CD14-positive monocyte (primary cell): ENCODE data around the gene LAYN. TPM values are rescaled to one million over a fixed set of nuclear protein-coding genes. Genes with fewer than 3 reads are reported as not detected.

ENCODE experiments used
- DNase-seq, 3 donors: peaks; one replicate each; pipeline ENCODE4 v3.0.0-alpha.2; 2011 to 2022
- H2AFZ ChIP-seq: 2 replicates; pipeline ENCODE4 v1.6.0; 2012; ENCODE audit warnings: mild to moderate bottlenecking, low read depth, low read length, inconsistent platforms; ENCODE audit not compliant: insufficient read depth, poor library complexity, severe bottlenecking
- H3K27ac ChIP-seq, 2 donors: 1 replicate in 1 of 2; 2 replicates in 1 of 2; pipeline ENCODE4 v1.5.1; 2012 to 2013; ENCODE audit warnings: low read length in 2 of 2, control low read depth in 1 of 2, inconsistent platforms in 1 of 2, low read depth in 1 of 2, mild to moderate bottlenecking in 1 of 2
- H3K27me3 ChIP-seq, 2 donors: one replicate each; pipeline versions ENCODE4 v1.6.0 to v1.6.1; 2011 to 2013; ENCODE audit warnings: low read length in 2 of 2; ENCODE audit not compliant: control insufficient read depth in 2 of 2, insufficient read depth in 2 of 2
- H3K36me3 ChIP-seq, 2 donors: replicated peaks in 1 of 2; 1 replicate in 1 of 2; 2 replicates in 1 of 2; pipeline versions ENCODE4 v1.5.1 to v1.6.1; 2012 to 2013; ENCODE audit warnings: low read length in 2 of 2, control low read depth in 1 of 2, inconsistent platforms in 1 of 2, mild to moderate bottlenecking in 1 of 2; ENCODE audit not compliant: insufficient read depth in 2 of 2, control insufficient read depth in 1 of 2
- H3K4me1 ChIP-seq, 2 donors: 1 replicate in 1 of 2; 2 replicates in 1 of 2; pipeline versions ENCODE4 v1.5.1 to v1.6.1; 2012 to 2013; ENCODE audit warnings: low read length in 2 of 2, control low read depth in 1 of 2, inconsistent platforms in 1 of 2, mild to moderate bottlenecking in 1 of 2, moderate library complexity in 1 of 2; ENCODE audit not compliant: insufficient read depth in 2 of 2, control insufficient read depth in 1 of 2
- H3K4me2 ChIP-seq: replicated peaks from 2 replicates; pipeline ENCODE3; 2012; ENCODE audit warnings: low read length, moderate library complexity, mild to moderate bottlenecking; ENCODE audit not compliant: poor library complexity, severe bottlenecking; ENCODE audit errors: extremely low read depth
- H3K4me3 ChIP-seq, 3 experiments: fragments of 200-600 bp in 1 of 3; sonication (generic) in 1 of 3; replicated peaks in 1 of 3; 1 replicate in 2 of 3; 2 replicates in 1 of 3; pipeline ENCODE4 v1.5.1; 2011 to 2013; ENCODE audit warnings: low read length in 3 of 3, mild to moderate bottlenecking in 3 of 3, control low read depth in 2 of 3, low read depth in 2 of 3, inconsistent platforms in 1 of 3, moderate library complexity in 1 of 3
- H3K79me2 ChIP-seq: 2 replicates; pipeline ENCODE4 v1.6.0; 2012; ENCODE audit warnings: mild to moderate bottlenecking, control low read depth, inconsistent platforms, low read length, moderate library complexity; ENCODE audit not compliant: insufficient read depth
- H3K9ac ChIP-seq: 2 replicates; pipeline ENCODE4 v1.6.0; 2017; ENCODE audit warnings: low read length, mild to moderate bottlenecking; ENCODE audit not compliant: insufficient read depth, poor library complexity, severe bottlenecking
- H3K9me3 ChIP-seq, 2 donors: replicated peaks in 1 of 2; 1 replicate in 1 of 2; 2 replicates in 1 of 2; pipeline versions ENCODE4 v1.5.1 to v1.6.1; 2012 to 2013; ENCODE audit warnings: low read length in 2 of 2, control low read depth in 1 of 2; ENCODE audit not compliant: control insufficient read depth in 1 of 2, insufficient read depth in 1 of 2
- H4K20me1 ChIP-seq: 2 replicates; pipeline ENCODE4 v1.6.0; 2012; ENCODE audit warnings: mild to moderate bottlenecking, low read length, control low read depth, moderate library complexity; ENCODE audit not compliant: insufficient read depth
- H3K27ac Mint-ChIP-seq, 7 donors: one replicate each; pipeline ENCODE4 v1.8.0; 2020; ENCODE audit warnings: mild to moderate bottlenecking in 7 of 7, mixed read lengths in 7 of 7, moderate library complexity in 6 of 7, inconsistent platforms in 2 of 7
- H3K27me3 Mint-ChIP-seq, 3 donors: one replicate each; pipeline ENCODE4 v1.8.0; 2021 to 2022; ENCODE audit warnings: low read depth in 3 of 3, mild to moderate bottlenecking in 3 of 3, mixed read lengths in 3 of 3, moderate library complexity in 3 of 3, inconsistent platforms in 1 of 3
- H3K36me3 Mint-ChIP-seq, 2 donors: one replicate each; pipeline ENCODE4 v1.8.0; 2020; ENCODE audit warnings: mixed read lengths in 2 of 2, inconsistent platforms in 1 of 2, mild to moderate bottlenecking in 1 of 2
- H3K4me1 Mint-ChIP-seq: one replicate; pipeline ENCODE4 v1.8.0; 2020; ENCODE audit warnings: mild to moderate bottlenecking, mixed read lengths
- H3K4me3 Mint-ChIP-seq, 2 donors: one replicate each; pipeline ENCODE4 v1.8.0; 2020; ENCODE audit warnings: mild to moderate bottlenecking in 2 of 2, mixed read lengths in 2 of 2, moderate library complexity in 1 of 2
- H3K9me3 Mint-ChIP-seq, 7 donors: one replicate each; pipeline ENCODE4 v1.8.0; 2020 to 2022; ENCODE audit warnings: mixed read lengths in 7 of 7, mild to moderate bottlenecking in 6 of 7, moderate library complexity in 6 of 7, inconsistent platforms in 2 of 7
- CTCF ChIP-seq: fragments of 200-600 bp; IDR thresholded peaks from one replicate; pipeline ENCODE4 v1.8.0; 2022; ENCODE audit warnings: antibody characterized with exemption, mild to moderate bottlenecking
- WGBS: methylation state at CpG from one replicate; pipeline ENCODE4 v1.1.5; 2013; ENCODE audit warnings: missing lambda C conversion rate; ENCODE audit not compliant: insufficient coverage; 5-methylcytosine and 5-hydroxymethylcytosine counted together
- intact Hi-C, 2 donors: fragments of 100-400 bp; cut with micrococcal nuclease; formaldehyde crosslinking; loops; one replicate each; pipeline versions ENCODE4 v1.15.0 to v1.15.1; 2023
- polyA plus RNA-seq, 3 donors: library from polyadenylated mRNA; depleted of rRNA in 1 of 3; unstranded in 2 of 3; stranded (reverse) in 1 of 3; fragments of 300-500 nt in 2 of 3; fragments of >200 nt in 1 of 3; fragmentation: Illumina TruSeq in 2 of 3; gene quantifications; 1 replicate in 2 of 3; 2 replicates in 1 of 3; pipeline ENCODE4 v1.2.3, GENCODE V29; 2012 to 2021
- small RNA-seq: library from RNA; depleted of rRNA; stranded (forward); fragments of <200 nt; gene quantifications from one replicate; pipeline ENCODE3, GENCODE V24; 2012; ENCODE audit warnings: low read depth; ENCODE audit not compliant: insufficient read length

LAYN gene
- polyA plus RNA-seq, 3 donors = not detected

DNA sequence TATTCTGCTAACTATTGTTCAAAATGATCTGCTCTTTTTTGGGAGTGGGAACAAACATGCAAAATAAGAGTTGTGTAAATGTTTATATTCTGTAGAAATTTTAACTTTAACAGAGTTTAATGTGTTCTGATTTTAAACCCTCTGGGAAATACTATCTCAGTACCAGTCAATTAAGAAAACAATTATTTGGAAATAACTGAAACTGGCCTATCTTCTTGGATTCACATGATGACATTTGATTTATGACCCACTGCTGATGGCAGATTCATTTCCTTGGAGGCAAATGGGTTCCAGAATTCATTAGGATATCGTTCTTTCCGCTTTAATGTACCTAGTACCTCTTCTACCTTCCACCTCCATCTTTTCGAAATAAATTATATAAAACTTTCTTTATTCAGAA lies 67.2 kb downstream of the LAYN start:
- peaks cover 12 to 22% of the 10 kb centered on the region in 2 donors for H3K4me1 ChIP-seq
- H3K27ac ChIP-seq = no peak overlapping the region
- no peak for DNase-seq
- no CpG with 5 or more reads among the region's 3 CpGs for WGBS
- no peaks in the 10 kb centered on the region for H3K9me3 Mint-ChIP-seq
- no peak overlapping the region for H3K9ac ChIP-seq
- H3K4me3 ChIP-seq = no peak overlapping the region
- peaks cover 75% of the 10 kb centered on the region for H3K79me2 ChIP-seq
- no peaks in the 10 kb centered on the region for H3K9me3 ChIP-seq
- intact Hi-C loops = no loop called here
- no peaks in the 10 kb centered on the region for H3K27me3 Mint-ChIP-seq
- no peaks in the 10 kb centered on the region for H3K27me3 ChIP-seq
- no peak for TF ChIP-seq CTCF
- H3K27ac Mint-ChIP-seq = no peak overlapping the region
- H3K4me3 Mint-ChIP-seq = no peak overlapping the region
- H4K20me1 ChIP-seq = peaks cover 74% of the 10 kb centered on the region
- H3K4me1 Mint-ChIP-seq = peaks cover 21% of the 10 kb centered on the region
- H2AFZ ChIP-seq = no peak overlapping the region
- H3K4me2 ChIP-seq = no peak overlapping the region
- no peaks in the 10 kb centered on the region for H3K36me3 ChIP-seq
- no peaks in the 10 kb centered on the region for H3K36me3 Mint-ChIP-seq

Small RNA genes within 50 kb of the gene (small RNA-seq; reads per million reads assigned to genes)
- gene MIR34B (not detected), gene MIR34C (not detected)

Other genes starting within 250 kb of the LAYN start
- not detected for gene POU2AF3, start 242.2 kb upstream of the LAYN start, polyA plus RNA-seq
- under 1 TPM; 0.07 to 0.12 (median 0.09) TPM for gene POU2AF1, start 161.4 kb upstream of the LAYN start, polyA plus RNA-seq
- gene BTG4, start 28.3 kb upstream of the LAYN start, polyA plus RNA-seq = not detected
- not detected for gene HOATZ, start 25.9 kb upstream of the LAYN start, polyA plus RNA-seq
- gene SIK2, start 61.7 kb downstream of the LAYN start, polyA plus RNA-seq = 1 to 10 TPM in 1 of 3 donors, under 1 TPM in 2; 0.16 to 8.8 (median 0.23) TPM
- gene PPP2R1B, start 225.7 kb downstream of the LAYN start, polyA plus RNA-seq = 10 to 100 TPM in 2 of 3 donors, 1 to 10 TPM in 1; 5.4 to 16.9 (median 11.2) TPM